Measurements from ENCODE around the gene PRSS50. TPM values are rescaled to one million over a fixed set of nuclear protein-coding genes. Genes with fewer than 3 reads are reported as not detected.

Gene PRSS50
- polyA plus RNA-seq, 1 of the 3 experiments (the other 2 are of a cell fraction) = not detected

- TF ChIP-seq RAD21 (IDR thresholded peaks at IDR 0.05; ENCODE audit: low read length) (no peak), EP300 (IDR thresholded peaks at IDR 0.05; ENCODE audit: borderline replicate concordance in 1 of 2, low read depth in 1 of 2, low read length in 1 of 2) (no peak), RFX5 (IDR thresholded peaks at IDR 0.05; ENCODE audit: low read length) (no peak)
These were observed 52.5 kb downstream of the PRSS50 start (continued) for GRCh38 chr3:46664971-46665762.

DNA sequence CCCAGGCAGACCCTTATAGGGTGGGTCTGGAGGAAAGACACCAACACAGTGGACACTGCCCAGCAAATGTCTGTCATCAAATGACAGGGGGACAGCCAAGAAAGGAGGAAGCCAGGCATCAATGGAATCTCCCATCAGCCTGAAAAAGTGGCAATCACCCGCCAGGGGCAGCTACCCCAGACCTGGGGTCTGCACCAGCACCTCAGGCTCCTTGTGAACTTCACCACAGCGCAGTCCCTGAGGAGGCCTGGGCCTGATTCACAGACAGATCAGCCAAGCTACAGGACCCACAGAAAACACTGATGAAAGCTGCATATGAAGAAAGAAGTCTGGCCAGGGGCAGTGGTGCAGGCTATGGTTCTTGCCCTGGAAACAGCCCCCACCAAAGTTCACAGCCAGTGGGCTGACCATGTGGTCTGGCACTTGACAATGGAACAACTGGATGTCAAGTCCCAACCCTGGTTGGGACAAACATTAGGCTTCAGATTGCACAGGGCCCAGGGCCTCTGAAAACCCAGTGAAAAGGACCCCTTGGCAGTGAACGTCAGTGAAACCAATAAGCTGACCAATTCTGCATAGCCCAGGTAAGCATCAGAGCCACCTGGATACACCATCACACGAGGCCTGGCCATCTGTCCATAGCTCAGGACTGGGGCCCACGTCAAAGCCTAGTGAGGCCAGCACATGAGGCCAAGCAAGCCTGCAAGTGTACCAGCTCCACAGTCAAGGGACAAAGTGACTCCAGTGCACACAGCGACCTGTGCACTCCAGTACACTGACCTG lies 53.3 kb downstream of the PRSS50 start:
- DNase-seq = peak; percentile 4
- H3K36me3 ChIP-seq (replicated peaks in 1 of 2; ENCODE audit: control insufficient read depth in 1 of 2, insufficient read depth in 2 of 2, low read length in 1 of 2) = no peaks in the 10 kb centered on the region
- no peaks in the 10 kb centered on the region for H3K27me3 ChIP-seq (ENCODE audit: insufficient read depth)
- H3K4me2 ChIP-seq = no peak overlapping the region
- no peaks in the 10 kb centered on the region for H3K9me2 ChIP-seq
- ChIA-PET POLR2A (interaction anchor here (0.9 kb wide), 1 partner anchor 38 kb away, joined by 3 read pairs; no protein-coding TSS in a partner anchor), CTCF (interaction anchor here (0.9 to 5.1 kb wide), 13 partner anchors 10 to 335 kb away, joined by 3 to 54 read pairs (median 6); partner anchors contain the start of genes ALS2CL and TMIE)
- H3K27ac ChIP-seq (ENCODE audit: low read depth in 2 of 2, low read length in 1 of 2) = peak overlapping the region in 1 of 2 experiments; percentile 16; a peak in 1 of 4 replicates
- H4K20me1 ChIP-seq (ENCODE audit: insufficient read depth) = no peaks in the 10 kb centered on the region
- peaks cover 0 to 70% of the 10 kb centered on the region in 2 experiments; a peak in 1 of 4 replicates for H3K4me1 ChIP-seq (ENCODE audit: control insufficient read depth in 1 of 2, insufficient read depth in 2 of 2, low read depth in 1 of 2, low read length in 1 of 2)
- H2AFZ ChIP-seq (ENCODE audit: low read depth) = no peak overlapping the region
- TF ChIP-seq MEF2A (IDR thresholded peaks at IDR 0.05; ENCODE audit: borderline replicate concordance, low read depth) (no peak), TEAD4 (IDR thresholded peaks at IDR 0.05; ENCODE audit: borderline replicate concordance, insufficient read depth) (no peak), EZH2phosphoT487 (IDR thresholded peaks at IDR 0.05; ENCODE audit: borderline replicate concordance, low read depth) (no peak), MXI1 (IDR thresholded peaks at IDR 0.05; ENCODE audit: low read depth, low read length) (no peak), JUND (IDR thresholded peaks at IDR 0.05) (no peak), MAX (IDR thresholded peaks at IDR 0.05; ENCODE audit: low read depth) (no peak), NFIC (IDR thresholded peaks at IDR 0.05; ENCODE audit: borderline replicate concordance) (no peak), FOXM1 (IDR thresholded peaks at IDR 0.05; ENCODE audit: low read depth) (no peak), TAF1 (IDR thresholded peaks at IDR 0.05; ENCODE audit: borderline replicate concordance, low read depth, low read length) (no peak), RCOR1 (IDR thresholded peaks at IDR 0.05; ENCODE audit: low read length) (no peak), RFX5 (IDR thresholded peaks at IDR 0.05; ENCODE audit: low read length) (no peak), RXRA (IDR thresholded peaks at IDR 0.05; ENCODE audit: borderline replicate concordance, low read depth) (no peak)
- TF ChIP-seq, protein P1, sequence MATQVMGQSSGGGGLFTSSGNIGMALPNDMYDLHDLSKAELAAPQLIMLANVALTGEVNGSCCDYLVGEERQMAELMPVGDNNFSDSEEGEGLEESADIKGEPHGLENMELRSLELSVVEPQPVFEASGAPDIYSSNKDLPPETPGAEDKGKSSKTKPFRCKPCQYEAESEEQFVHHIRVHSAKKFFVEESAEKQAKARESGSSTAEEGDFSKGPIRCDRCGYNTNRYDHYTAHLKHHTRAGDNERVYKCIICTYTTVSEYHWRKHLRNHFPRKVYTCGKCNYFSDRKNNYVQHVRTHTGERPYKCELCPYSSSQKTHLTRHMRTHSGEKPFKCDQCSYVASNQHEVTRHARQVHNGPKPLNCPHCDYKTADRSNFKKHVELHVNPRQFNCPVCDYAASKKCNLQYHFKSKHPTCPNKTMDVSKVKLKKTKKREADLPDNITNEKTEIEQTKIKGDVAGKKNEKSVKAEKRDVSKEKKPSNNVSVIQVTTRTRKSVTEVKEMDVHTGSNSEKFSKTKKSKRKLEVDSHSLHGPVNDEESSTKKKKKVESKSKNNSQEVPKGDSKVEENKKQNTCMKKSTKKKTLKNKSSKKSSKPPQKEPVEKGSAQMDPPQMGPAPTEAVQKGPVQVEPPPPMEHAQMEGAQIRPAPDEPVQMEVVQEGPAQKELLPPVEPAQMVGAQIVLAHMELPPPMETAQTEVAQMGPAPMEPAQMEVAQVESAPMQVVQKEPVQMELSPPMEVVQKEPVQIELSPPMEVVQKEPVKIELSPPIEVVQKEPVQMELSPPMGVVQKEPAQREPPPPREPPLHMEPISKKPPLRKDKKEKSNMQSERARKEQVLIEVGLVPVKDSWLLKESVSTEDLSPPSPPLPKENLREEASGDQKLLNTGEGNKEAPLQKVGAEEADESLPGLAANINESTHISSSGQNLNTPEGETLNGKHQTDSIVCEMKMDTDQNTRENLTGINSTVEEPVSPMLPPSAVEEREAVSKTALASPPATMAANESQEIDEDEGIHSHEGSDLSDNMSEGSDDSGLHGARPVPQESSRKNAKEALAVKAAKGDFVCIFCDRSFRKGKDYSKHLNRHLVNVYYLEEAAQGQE (IDR thresholded peaks at IDR 0.05; ENCODE audit: low read depth, low read length) = no peak
- TF ChIP-seq, protein P2, sequence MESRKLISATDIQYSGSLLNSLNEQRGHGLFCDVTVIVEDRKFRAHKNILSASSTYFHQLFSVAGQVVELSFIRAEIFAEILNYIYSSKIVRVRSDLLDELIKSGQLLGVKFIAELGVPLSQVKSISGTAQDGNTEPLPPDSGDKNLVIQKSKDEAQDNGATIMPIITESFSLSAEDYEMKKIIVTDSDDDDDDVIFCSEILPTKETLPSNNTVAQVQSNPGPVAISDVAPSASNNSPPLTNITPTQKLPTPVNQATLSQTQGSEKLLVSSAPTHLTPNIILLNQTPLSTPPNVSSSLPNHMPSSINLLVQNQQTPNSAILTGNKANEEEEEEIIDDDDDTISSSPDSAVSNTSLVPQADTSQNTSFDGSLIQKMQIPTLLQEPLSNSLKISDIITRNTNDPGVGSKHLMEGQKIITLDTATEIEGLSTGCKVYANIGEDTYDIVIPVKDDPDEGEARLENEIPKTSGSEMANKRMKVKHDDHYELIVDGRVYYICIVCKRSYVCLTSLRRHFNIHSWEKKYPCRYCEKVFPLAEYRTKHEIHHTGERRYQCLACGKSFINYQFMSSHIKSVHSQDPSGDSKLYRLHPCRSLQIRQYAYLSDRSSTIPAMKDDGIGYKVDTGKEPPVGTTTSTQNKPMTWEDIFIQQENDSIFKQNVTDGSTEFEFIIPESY (IDR thresholded peaks at IDR 0.05; ENCODE audit: borderline replicate concordance, low read depth) = no peak
- TF ChIP-seq, protein P3, sequence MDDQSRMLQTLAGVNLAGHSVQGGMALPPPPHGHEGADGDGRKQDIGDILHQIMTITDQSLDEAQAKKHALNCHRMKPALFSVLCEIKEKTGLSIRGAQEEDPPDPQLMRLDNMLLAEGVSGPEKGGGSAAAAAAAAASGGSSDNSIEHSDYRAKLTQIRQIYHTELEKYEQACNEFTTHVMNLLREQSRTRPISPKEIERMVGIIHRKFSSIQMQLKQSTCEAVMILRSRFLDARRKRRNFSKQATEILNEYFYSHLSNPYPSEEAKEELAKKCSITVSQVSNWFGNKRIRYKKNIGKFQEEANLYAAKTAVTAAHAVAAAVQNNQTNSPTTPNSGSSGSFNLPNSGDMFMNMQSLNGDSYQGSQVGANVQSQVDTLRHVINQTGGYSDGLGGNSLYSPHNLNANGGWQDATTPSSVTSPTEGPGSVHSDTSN (IDR thresholded peaks at IDR 0.05) = no peak
- no peak overlapping the region for H3K4me3 ChIP-seq (ENCODE audit: low read depth in 2 of 2, low read length in 1 of 2)
- 51% methylated on average over 3 of the region's 6 CpGs for WGBS (ENCODE audit: low lambda C conversion rate)
- H3K79me2 ChIP-seq (ENCODE audit: insufficient read depth) = no peaks in the 10 kb centered on the region
- no peak overlapping the region for H3K9ac ChIP-seq
- H3K9me3 ChIP-seq = no peaks in the 10 kb centered on the region
- no peaks in the 10 kb centered on the region for H3F3A ChIP-seq (replicated peaks; ENCODE audit: insufficient read depth)
